ENCODE data around the gene CLDN15.

The CLDN15 gene

GRCh38 chr7:101243646-101244374 is 6.2 kb upstream of the CLDN15 start:
- Histone ChIP-seq H3K27me3 (replicated peaks; ENCODE audit: control insufficient read depth, insufficient read depth, low read length) (no peaks in the 10 kb centered on the region), H3K36me3 (ENCODE audit: control insufficient read depth, insufficient read depth, low read length, severe bottlenecking) (peaks cover 12% of the 10 kb centered on the region), H3K4me3 (ENCODE audit: low read length) (peak overlapping the region; percentile 85), H3K9me3 (ENCODE audit: control insufficient read depth, low read length) (no peaks in the 10 kb centered on the region), H3K9ac (ENCODE audit: low read length) (peak overlapping the region; percentile 89), H3K4me1 (ENCODE audit: control insufficient read depth, insufficient read depth, low read length) (peaks cover 53% of the 10 kb centered on the region)
- no peak for DNase-seq (ENCODE audit: low read depth)

- no peak for DNase-seq (ENCODE audit: low read depth)
- Histone ChIP-seq H3K9ac (ENCODE audit: low read length) (no peak overlapping the region), H3K4me1 (ENCODE audit: control insufficient read depth, insufficient read depth, low read length) (peaks cover 73% of the 10 kb centered on the region), H3K4me3 (ENCODE audit: low read length) (no peak overlapping the region), H3K36me3 (ENCODE audit: control insufficient read depth, insufficient read depth, low read length, severe bottlenecking) (peaks cover 7% of the 10 kb centered on the region), H3K27me3 (replicated peaks; ENCODE audit: control insufficient read depth, insufficient read depth, low read length) (no peaks in the 10 kb centered on the region), H3K9me3 (ENCODE audit: control insufficient read depth, low read length) (no peaks in the 10 kb centered on the region)
Observed at GRCh38 chr7:101241443-101242349, 4.1 kb upstream of the CLDN15 start.

GRCh38 chr7:101241015-101241363 is 3.4 kb upstream of the CLDN15 start:
- peaks cover 73% of the 10 kb centered on the region for H3K4me1 ChIP-seq (ENCODE audit: control insufficient read depth, insufficient read depth, low read length)
- H3K9me3 ChIP-seq (ENCODE audit: control insufficient read depth, low read length), result no peaks in the 10 kb centered on the region
- DNase-seq (ENCODE audit: low read depth), result no peak
- no peak overlapping the region for H3K4me3 ChIP-seq (ENCODE audit: low read length)
- no peaks in the 10 kb centered on the region for H3K27me3 ChIP-seq (replicated peaks; ENCODE audit: control insufficient read depth, insufficient read depth, low read length)
- peaks cover 11% of the 10 kb centered on the region for H3K36me3 ChIP-seq (ENCODE audit: control insufficient read depth, insufficient read depth, low read length, severe bottlenecking)
- H3K9ac ChIP-seq (ENCODE audit: low read length), result no peak overlapping the region

GRCh38 chr7:101240226-101241014 is 2.8 kb upstream of the CLDN15 start:
- Histone ChIP-seq H3K36me3 (ENCODE audit: control insufficient read depth, insufficient read depth, low read length, severe bottlenecking) (peaks cover 11% of the 10 kb centered on the region), H3K9me3 (ENCODE audit: control insufficient read depth, low read length) (no peaks in the 10 kb centered on the region), H3K4me3 (ENCODE audit: low read length) (no peak overlapping the region), H3K9ac (ENCODE audit: low read length) (peak overlapping the region; percentile 14), H3K27me3 (replicated peaks; ENCODE audit: control insufficient read depth, insufficient read depth, low read length) (no peaks in the 10 kb centered on the region), H3K4me1 (ENCODE audit: control insufficient read depth, insufficient read depth, low read length) (peaks cover 67% of the 10 kb centered on the region)
- DNase-seq (ENCODE audit: low read depth), result no peak

GRCh38 chr7:101239951-101240220 is 2.3 kb upstream of the CLDN15 start:
- H3K36me3 ChIP-seq (ENCODE audit: control insufficient read depth, insufficient read depth, low read length, severe bottlenecking), result peaks cover 11% of the 10 kb centered on the region
- no peaks in the 10 kb centered on the region for H3K27me3 ChIP-seq (replicated peaks; ENCODE audit: control insufficient read depth, insufficient read depth, low read length)
- peaks cover 63% of the 10 kb centered on the region for H3K4me1 ChIP-seq (ENCODE audit: control insufficient read depth, insufficient read depth, low read length)
- no peaks in the 10 kb centered on the region for H3K9me3 ChIP-seq (ENCODE audit: control insufficient read depth, low read length)
- no peak overlapping the region for H3K9ac ChIP-seq (ENCODE audit: low read length)
- H3K4me3 ChIP-seq (ENCODE audit: low read length), result no peak overlapping the region
- no peak for DNase-seq (ENCODE audit: low read depth)

- H3K4me1 ChIP-seq (ENCODE audit: control insufficient read depth, insufficient read depth, low read length), result peaks cover 63% of the 10 kb centered on the region
Observed at GRCh38 chr7:101239191-101239950, 1.8 kb upstream of the CLDN15 start.

GRCh38 chr7:101238226-101239182 is 902 bp upstream of the CLDN15 start:
- Histone ChIP-seq H3K4me1 (ENCODE audit: control insufficient read depth, insufficient read depth, low read length) (peaks cover 58% of the 10 kb centered on the region), H3K9me3 (ENCODE audit: control insufficient read depth, low read length) (no peaks in the 10 kb centered on the region), H3K27me3 (replicated peaks; ENCODE audit: control insufficient read depth, insufficient read depth, low read length) (no peaks in the 10 kb centered on the region), H3K9ac (ENCODE audit: low read length) (peak overlapping the region; percentile 61), H3K4me3 (ENCODE audit: low read length) (peak overlapping the region; percentile 76), H3K36me3 (ENCODE audit: control insufficient read depth, insufficient read depth, low read length, severe bottlenecking) (peaks cover 11% of the 10 kb centered on the region)
- DNase-seq (ENCODE audit: low read depth), result no peak

More at GRCh38 chr7:101239191-101239950, 1.8 kb upstream of the CLDN15 start:
- no peaks in the 10 kb centered on the region for H3K27me3 ChIP-seq (replicated peaks; ENCODE audit: control insufficient read depth, insufficient read depth, low read length)
- H3K4me3 ChIP-seq (ENCODE audit: low read length), result no peak overlapping the region
- peaks cover 11% of the 10 kb centered on the region for H3K36me3 ChIP-seq (ENCODE audit: control insufficient read depth, insufficient read depth, low read length, severe bottlenecking)
- no peak for DNase-seq (ENCODE audit: low read depth)
- peak overlapping the region; percentile 24 for H3K9ac ChIP-seq (ENCODE audit: low read length)
- no peaks in the 10 kb centered on the region for H3K9me3 ChIP-seq (ENCODE audit: control insufficient read depth, low read length)

- Histone ChIP-seq H3K9me3 (ENCODE audit: control insufficient read depth, low read length) (no peaks in the 10 kb centered on the region), H3K27me3 (replicated peaks; ENCODE audit: control insufficient read depth, insufficient read depth, low read length) (no peaks in the 10 kb centered on the region), H3K4me3 (ENCODE audit: low read length) (no peak overlapping the region), H3K36me3 (ENCODE audit: control insufficient read depth, insufficient read depth, low read length, severe bottlenecking) (peaks cover 16% of the 10 kb centered on the region), H3K9ac (ENCODE audit: low read length) (no peak overlapping the region), H3K4me1 (ENCODE audit: control insufficient read depth, insufficient read depth, low read length) (peaks cover 49% of the 10 kb centered on the region)
- no peak for DNase-seq (ENCODE audit: low read depth)
Observed at GRCh38 chr7:101236292-101236835, 1.2 kb downstream of the CLDN15 start.

GRCh38 chr7:101235522-101235921 is 2.1 kb downstream of the CLDN15 start:
- Histone ChIP-seq H3K4me3 (ENCODE audit: low read length) (no peak overlapping the region), H3K9me3 (ENCODE audit: control insufficient read depth, low read length) (no peaks in the 10 kb centered on the region), H3K27me3 (replicated peaks; ENCODE audit: control insufficient read depth, insufficient read depth, low read length) (no peaks in the 10 kb centered on the region), H3K4me1 (ENCODE audit: control insufficient read depth, insufficient read depth, low read length) (peaks cover 41% of the 10 kb centered on the region), H3K36me3 (ENCODE audit: control insufficient read depth, insufficient read depth, low read length, severe bottlenecking) (peaks cover 19% of the 10 kb centered on the region), H3K9ac (ENCODE audit: low read length) (no peak overlapping the region)
- DNase-seq (ENCODE audit: low read depth), result no peak

GRCh38 chr7:101235050-101235449 is 2.6 kb downstream of the CLDN15 start:
- DNase-seq (ENCODE audit: low read depth), result no peak
- no peaks in the 10 kb centered on the region for H3K9me3 ChIP-seq (ENCODE audit: control insufficient read depth, low read length)
- no peak overlapping the region for H3K9ac ChIP-seq (ENCODE audit: low read length)
- H3K4me1 ChIP-seq (ENCODE audit: control insufficient read depth, insufficient read depth, low read length), result peaks cover 36% of the 10 kb centered on the region
- H3K27me3 ChIP-seq (replicated peaks; ENCODE audit: control insufficient read depth, insufficient read depth, low read length), result no peaks in the 10 kb centered on the region
- H3K36me3 ChIP-seq (ENCODE audit: control insufficient read depth, insufficient read depth, low read length, severe bottlenecking), result peaks cover 22% of the 10 kb centered on the region
- H3K4me3 ChIP-seq (ENCODE audit: low read length), result no peak overlapping the region

Data from adipocyte (in vitro differentiated cells).